Right forelimb (tissue), 1 donor: ENCODE measurements around the gene ERI3.

Source experiments
- DNase-seq: peaks from one replicate; pipeline ENCODE4 v3.0.0-alpha.2; 2018

ERI3 gene

GRCh38 chr1:44354840-44355581 is at the start of gene ERI3:
ERI3 (minus strand) TSS chr1:44355257; CDS start chr1:44355026, 231 bp downstream.
- peak; percentile 98 for DNase-seq

- DNase-seq: no peak
Measured at GRCh38 chr1:44401256-44402228, 46.5 kb upstream of the ERI3 start.

- DNase-seq: no peak
Measured at GRCh38 chr1:44390277-44390676, 35.2 kb upstream of the ERI3 start.

- no peak for DNase-seq
Measured at GRCh38 chr1:44389437-44389836, 34.4 kb upstream of the ERI3 start.

GRCh38 chr1:44388551-44388950 is 33.5 kb upstream of the ERI3 start:
- DNase-seq: no peak

- no peak for DNase-seq
Measured at GRCh38 chr1:44380666-44381177, 25.7 kb upstream of the ERI3 start.

GRCh38 chr1:44377925-44378784 is 23.1 kb upstream of the ERI3 start:
- peak; percentile 56 for DNase-seq

- no peak for DNase-seq
Measured at GRCh38 chr1:44375547-44375946, 20.5 kb upstream of the ERI3 start.

GRCh38 chr1:44371206-44371605 is 16.1 kb upstream of the ERI3 start:
- DNase-seq: no peak

- DNase-seq: no peak
Measured at GRCh38 chr1:44368471-44369151, 13.6 kb upstream of the ERI3 start.

- DNase-seq: no peak
Measured at GRCh38 chr1:44367944-44368343, 12.9 kb upstream of the ERI3 start.

- no peak for DNase-seq
Measured at GRCh38 chr1:44366371-44366975, 11.4 kb upstream of the ERI3 start.

- DNase-seq: no peak
Measured at GRCh38 chr1:44361478-44361877, 6.4 kb upstream of the ERI3 start.

- no peak for DNase-seq
Measured at GRCh38 chr1:44359234-44359935, 4.3 kb upstream of the ERI3 start.

GRCh38 chr1:44357710-44358109 is 2.7 kb upstream of the ERI3 start:
- DNase-seq: no peak

- DNase-seq: no peak
Measured at GRCh38 chr1:44355582-44356305, 687 bp upstream of the ERI3 start.

- DNase-seq: no peak
Measured at GRCh38 chr1:44354268-44354839, 703 bp downstream of the ERI3 start.

- no peak for DNase-seq
Measured at GRCh38 chr1:44353604-44354003, 1.5 kb downstream of the ERI3 start.

- DNase-seq: no peak
Measured at GRCh38 chr1:44351289-44351688, 3.8 kb downstream of the ERI3 start.

GRCh38 chr1:44348061-44348485 is 7.0 kb downstream of the ERI3 start:
- no peak for DNase-seq
